DND-41 (cell line): ENCODE data around the gene NTN1.

Source experiments
- ATAC-seq: fragments of 200-7000 bp; cut with Tn5 transposase; 3 replicates; pipeline ENCODE4 v1.9.1; 2021; ENCODE audit warnings: low read depth; ENCODE audit not compliant: insufficient read depth
- DNase-seq: peaks from one replicate; pipeline ENCODE4 v3.0.0-alpha.2; 2020
- H2AFZ ChIP-seq: 2 replicates; pipeline ENCODE4 v1.6.0; 2012; ENCODE audit warnings: low read depth, low read length
- H3K27ac ChIP-seq: 2 replicates; pipeline ENCODE4 v1.5.1; 2012; ENCODE audit warnings: low read length, inconsistent platforms
- H3K27me3 ChIP-seq: fragments of 200-600 bp; sonication (generic); 2 replicates; pipeline ENCODE4 v1.6.0; 2012; ENCODE audit warnings: low read length, mild to moderate bottlenecking, inconsistent platforms; ENCODE audit not compliant: insufficient read depth, poor library complexity
- H3K36me3 ChIP-seq: 2 replicates; pipeline ENCODE4 v1.5.1; 2012; ENCODE audit warnings: low read length, inconsistent platforms; ENCODE audit not compliant: insufficient read depth
- H3K4me1 ChIP-seq: 2 replicates; pipeline ENCODE4 v1.5.1; 2012; ENCODE audit warnings: mild to moderate bottlenecking, low read length; ENCODE audit not compliant: insufficient read depth
- H3K4me2 ChIP-seq: 2 replicates; pipeline ENCODE4 v1.6.0; 2012; ENCODE audit warnings: mild to moderate bottlenecking, moderate library complexity, low read length, inconsistent platforms; ENCODE audit not compliant: insufficient read depth
- H3K4me3 ChIP-seq, 2 experiments: fragments of 200-600 bp in 1 of 2; shearing (Covaris generic) in 1 of 2; 2 replicates each; pipeline ENCODE4 v1.5.1; 2012 to 2016; ENCODE audit warnings: inconsistent platforms in 2 of 2, low read length in 2 of 2, mild to moderate bottlenecking in 2 of 2, low read depth in 1 of 2, moderate library complexity in 1 of 2
- H3K79me2 ChIP-seq: 2 replicates; pipeline ENCODE4 v1.6.0; 2012; ENCODE audit warnings: low read length, inconsistent platforms; ENCODE audit not compliant: insufficient read depth
- H3K9ac ChIP-seq: 2 replicates; pipeline ENCODE4 v1.6.0; 2012; ENCODE audit warnings: low read depth, mild to moderate bottlenecking, inconsistent platforms, low read length, moderate library complexity
- H3K9me3 ChIP-seq: 2 replicates; pipeline ENCODE4 v1.5.1; 2012; ENCODE audit warnings: low read length, moderate library complexity, mild to moderate bottlenecking, inconsistent platforms; ENCODE audit not compliant: insufficient read depth, severe bottlenecking
- H4K20me1 ChIP-seq: 2 replicates; pipeline ENCODE4 v1.6.0; 2012; ENCODE audit warnings: low read length; ENCODE audit not compliant: insufficient read depth
- EZH2 ChIP-seq: IDR thresholded peaks from 3 replicates; pipeline ENCODE4 v1.6.1; 2012; ENCODE audit warnings: borderline replicate concordance, low read depth, mild to moderate bottlenecking, moderate library complexity, low read length, inconsistent platforms; ENCODE audit not compliant: severe bottlenecking
- TF ChIP-seq, protein P1 (sequence below): IDR thresholded peaks from 2 replicates; pipeline ENCODE4 v1.5.1; 2012; ENCODE audit warnings: borderline replicate concordance, low read length, moderate library complexity, mild to moderate bottlenecking; ENCODE audit not compliant: poor library complexity, severe bottlenecking; ENCODE audit errors: extremely low read depth

The NTN1 gene

DNA sequence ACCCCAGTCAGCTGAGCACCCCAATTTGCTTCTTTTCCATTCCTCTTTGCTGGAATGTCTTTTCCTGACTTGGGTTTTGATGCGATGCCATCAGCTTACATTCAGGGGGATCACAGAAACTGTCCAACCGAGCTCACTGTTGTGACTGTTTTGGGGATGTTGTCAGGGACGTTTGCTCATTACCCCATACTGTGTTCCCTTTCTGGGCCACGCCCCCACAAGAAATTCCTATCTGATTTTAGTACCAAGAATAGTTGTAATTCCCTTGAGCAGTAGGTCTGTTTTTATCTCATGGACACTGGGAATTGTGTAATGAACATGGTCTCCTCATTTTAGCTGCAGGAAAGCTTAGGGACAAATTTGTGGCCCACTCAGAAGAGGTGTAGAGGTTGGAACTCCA lies 2.6 kb upstream of the NTN1 start:
- no peak overlapping the region for H3K9ac ChIP-seq
- H3K4me2 ChIP-seq: no peak overlapping the region
- H3K27ac ChIP-seq: no peak overlapping the region
- H3K79me2 ChIP-seq: no peaks in the 10 kb centered on the region
- no peak overlapping the region for H2AFZ ChIP-seq
- DNase-seq (no peak), ATAC-seq (no peak)
- TF ChIP-seq, protein P1, sequence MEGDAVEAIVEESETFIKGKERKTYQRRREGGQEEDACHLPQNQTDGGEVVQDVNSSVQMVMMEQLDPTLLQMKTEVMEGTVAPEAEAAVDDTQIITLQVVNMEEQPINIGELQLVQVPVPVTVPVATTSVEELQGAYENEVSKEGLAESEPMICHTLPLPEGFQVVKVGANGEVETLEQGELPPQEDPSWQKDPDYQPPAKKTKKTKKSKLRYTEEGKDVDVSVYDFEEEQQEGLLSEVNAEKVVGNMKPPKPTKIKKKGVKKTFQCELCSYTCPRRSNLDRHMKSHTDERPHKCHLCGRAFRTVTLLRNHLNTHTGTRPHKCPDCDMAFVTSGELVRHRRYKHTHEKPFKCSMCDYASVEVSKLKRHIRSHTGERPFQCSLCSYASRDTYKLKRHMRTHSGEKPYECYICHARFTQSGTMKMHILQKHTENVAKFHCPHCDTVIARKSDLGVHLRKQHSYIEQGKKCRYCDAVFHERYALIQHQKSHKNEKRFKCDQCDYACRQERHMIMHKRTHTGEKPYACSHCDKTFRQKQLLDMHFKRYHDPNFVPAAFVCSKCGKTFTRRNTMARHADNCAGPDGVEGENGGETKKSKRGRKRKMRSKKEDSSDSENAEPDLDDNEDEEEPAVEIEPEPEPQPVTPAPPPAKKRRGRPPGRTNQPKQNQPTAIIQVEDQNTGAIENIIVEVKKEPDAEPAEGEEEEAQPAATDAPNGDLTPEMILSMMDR: no peak
- no peak for TF ChIP-seq EZH2
- H3K4me3 ChIP-seq: no peak overlapping the region
- H3K4me1 ChIP-seq: peaks cover 25% of the 10 kb centered on the region
- H3K36me3 ChIP-seq: no peaks in the 10 kb centered on the region
- H3K9me3 ChIP-seq: no peaks in the 10 kb centered on the region
- H3K27me3 ChIP-seq: no peaks in the 10 kb centered on the region
- H4K20me1 ChIP-seq: no peaks in the 10 kb centered on the region

- Histone ChIP-seq H3K36me3 (no peaks in the 10 kb centered on the region), H4K20me1 (no peaks in the 10 kb centered on the region), H2AFZ (peak overlapping the region; percentile 86), H3K4me1 (peaks cover 25% of the 10 kb centered on the region), H3K4me3 (peak overlapping the region; percentile 51 to 93; a peak in 3 of 4 replicates), H3K9ac (peak overlapping the region; percentile 72), H3K79me2 (no peaks in the 10 kb centered on the region), H3K27ac (peak overlapping the region; percentile 69), H3K9me3 (no peaks in the 10 kb centered on the region), H3K27me3 (no peaks in the 10 kb centered on the region), H3K4me2 (peak overlapping the region; percentile 98)
- ATAC-seq (no peak), DNase-seq (no peak)
- TF ChIP-seq EZH2: no peak
- TF ChIP-seq, protein P1: no peak
Observed at GRCh38 chr17:9020096-9020823, 1.1 kb upstream of the NTN1 start.

DNA sequence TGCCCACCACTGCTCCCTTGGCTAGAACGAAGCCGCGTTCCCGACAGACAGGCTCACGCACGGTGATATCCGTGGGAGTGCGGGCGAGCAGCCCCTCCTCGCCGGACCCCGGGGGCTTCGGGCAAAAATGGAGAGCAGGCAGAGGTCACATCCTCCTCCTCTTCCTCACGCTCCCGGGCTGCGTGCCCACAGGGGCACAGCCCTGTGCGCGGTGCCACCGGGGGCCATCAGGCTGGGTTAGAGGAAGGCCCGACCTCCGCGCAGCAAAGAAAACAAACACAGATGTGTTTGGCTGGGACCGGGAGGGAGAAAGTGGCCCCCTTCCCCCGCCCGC lies 519 bp upstream of the NTN1 start:
- TF ChIP-seq EZH2: no peak
- TF ChIP-seq, protein P1: no peak
- H3K4me3 ChIP-seq: peak overlapping the region; percentile 51 to 93; a peak in 3 of 4 replicates
- peak overlapping the region; percentile 98 for H3K4me2 ChIP-seq
- no peak for ATAC-seq
- no peak for DNase-seq
- H3K27ac ChIP-seq: peak overlapping the region; percentile 69
- no peaks in the 10 kb centered on the region for H3K36me3 ChIP-seq
- H3K27me3 ChIP-seq: no peaks in the 10 kb centered on the region
- peak overlapping the region; percentile 86 for H2AFZ ChIP-seq
- H3K79me2 ChIP-seq: no peaks in the 10 kb centered on the region
- no peaks in the 10 kb centered on the region for H3K9me3 ChIP-seq
- peaks cover 25% of the 10 kb centered on the region for H3K4me1 ChIP-seq
- H4K20me1 ChIP-seq: no peaks in the 10 kb centered on the region
- H3K9ac ChIP-seq: peak overlapping the region; percentile 72
